ENCODE results near the gene OTUD6A.

The OTUD6A gene, protein sequence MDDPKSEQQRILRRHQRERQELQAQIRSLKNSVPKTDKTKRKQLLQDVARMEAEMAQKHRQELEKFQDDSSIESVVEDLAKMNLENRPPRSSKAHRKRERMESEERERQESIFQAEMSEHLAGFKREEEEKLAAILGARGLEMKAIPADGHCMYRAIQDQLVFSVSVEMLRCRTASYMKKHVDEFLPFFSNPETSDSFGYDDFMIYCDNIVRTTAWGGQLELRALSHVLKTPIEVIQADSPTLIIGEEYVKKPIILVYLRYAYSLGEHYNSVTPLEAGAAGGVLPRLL

DNA sequence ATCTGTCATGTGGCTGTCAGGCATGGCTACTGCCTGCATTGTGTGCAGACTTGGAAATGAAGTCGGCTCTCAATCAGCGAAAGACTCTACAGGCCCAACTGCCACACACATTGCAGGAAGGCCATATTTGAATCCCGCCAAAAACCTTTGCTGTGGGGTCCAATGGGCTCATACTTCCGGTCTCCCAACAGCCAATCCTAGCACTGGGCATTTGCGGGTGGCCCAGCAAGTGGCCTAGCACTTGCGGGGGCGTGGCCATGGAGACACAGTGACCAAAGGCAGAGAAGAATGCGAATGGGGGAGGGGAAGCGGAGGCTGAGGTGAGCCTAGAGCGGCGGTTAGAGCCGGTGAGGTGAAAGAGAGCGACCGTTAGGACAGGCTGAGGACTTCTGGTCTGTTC, at the start of gene OTUD6A:
Gene OTUD6A (plus strand): TSS at position 382 of the 400 bp plus-strand sequence. CDS start 68 bp downstream, outside the sequence.
- DNase-seq (ENCODE audit: low read depth): no peak

DNA sequence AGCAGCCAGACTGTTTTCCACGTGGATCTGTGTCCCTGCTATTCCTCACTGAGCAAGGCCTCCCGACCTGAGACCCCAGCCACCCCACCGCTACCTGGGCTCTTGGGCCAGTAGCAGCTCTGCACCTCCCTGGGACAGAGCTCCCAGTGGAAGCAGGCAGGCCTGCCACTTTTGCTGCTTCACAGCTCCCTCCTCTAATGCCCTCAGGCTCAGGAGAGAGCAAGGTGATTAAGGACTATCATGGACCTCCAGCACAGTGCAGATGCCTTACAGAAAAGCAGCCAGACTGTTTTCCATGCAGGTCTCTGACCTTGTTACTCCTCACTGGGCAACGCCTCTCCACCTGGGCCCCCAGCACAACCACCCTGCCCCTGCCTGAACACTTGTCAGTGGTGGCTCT, 49.5 kb upstream of the OTUD6A start:
- DNase-seq (ENCODE audit: low read depth): no peak

- no peak for DNase-seq (ENCODE audit: low read depth)
Measured at GRCh38 chrX:70013466-70014381, 48.5 kb upstream of the OTUD6A start.

DNA sequence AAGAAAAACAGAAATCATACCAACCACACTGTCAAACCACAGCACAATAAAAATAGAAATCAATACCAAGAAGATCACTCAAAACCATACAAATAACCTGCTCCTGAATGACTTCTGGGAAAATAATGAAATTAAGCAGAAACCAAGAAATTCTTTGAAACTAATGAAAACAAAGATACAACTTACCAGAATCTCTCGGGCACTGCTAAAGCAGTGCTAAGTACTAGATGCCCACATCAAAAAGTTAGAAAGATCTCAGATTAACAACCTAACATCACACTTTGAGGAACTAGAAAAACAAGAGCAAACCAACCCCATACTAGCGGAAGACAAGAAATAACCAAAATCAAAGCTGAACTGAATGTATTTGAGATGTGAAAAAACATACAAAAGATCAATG, 45.7 kb upstream of the OTUD6A start:
- no peak for DNase-seq (ENCODE audit: low read depth)

GRCh38 chrX:70022616-70023015, 39.6 kb upstream of the OTUD6A start:
- DNase-seq (ENCODE audit: low read depth): no peak

DNA sequence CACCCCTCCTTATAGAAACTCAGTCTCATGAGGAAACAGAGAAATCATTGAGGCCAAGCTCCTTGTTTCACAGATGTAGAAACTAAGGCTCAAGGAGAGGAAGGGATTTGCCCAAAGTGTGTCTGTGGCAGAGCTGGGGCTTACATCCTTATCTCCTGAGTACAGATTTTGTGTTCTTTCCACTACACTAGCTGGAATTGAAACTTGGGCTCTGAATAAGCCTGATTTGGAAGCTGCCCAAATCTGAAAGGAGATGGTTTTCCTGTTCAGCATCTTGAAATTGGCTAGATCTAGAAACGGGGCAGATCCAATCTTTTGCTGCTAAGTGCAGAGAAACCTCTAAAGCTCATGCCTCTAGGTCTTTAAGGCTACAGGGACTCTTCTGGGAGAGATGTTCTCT, 36.8 kb upstream of the OTUD6A start:
- no peak for DNase-seq (ENCODE audit: low read depth)

DNA sequence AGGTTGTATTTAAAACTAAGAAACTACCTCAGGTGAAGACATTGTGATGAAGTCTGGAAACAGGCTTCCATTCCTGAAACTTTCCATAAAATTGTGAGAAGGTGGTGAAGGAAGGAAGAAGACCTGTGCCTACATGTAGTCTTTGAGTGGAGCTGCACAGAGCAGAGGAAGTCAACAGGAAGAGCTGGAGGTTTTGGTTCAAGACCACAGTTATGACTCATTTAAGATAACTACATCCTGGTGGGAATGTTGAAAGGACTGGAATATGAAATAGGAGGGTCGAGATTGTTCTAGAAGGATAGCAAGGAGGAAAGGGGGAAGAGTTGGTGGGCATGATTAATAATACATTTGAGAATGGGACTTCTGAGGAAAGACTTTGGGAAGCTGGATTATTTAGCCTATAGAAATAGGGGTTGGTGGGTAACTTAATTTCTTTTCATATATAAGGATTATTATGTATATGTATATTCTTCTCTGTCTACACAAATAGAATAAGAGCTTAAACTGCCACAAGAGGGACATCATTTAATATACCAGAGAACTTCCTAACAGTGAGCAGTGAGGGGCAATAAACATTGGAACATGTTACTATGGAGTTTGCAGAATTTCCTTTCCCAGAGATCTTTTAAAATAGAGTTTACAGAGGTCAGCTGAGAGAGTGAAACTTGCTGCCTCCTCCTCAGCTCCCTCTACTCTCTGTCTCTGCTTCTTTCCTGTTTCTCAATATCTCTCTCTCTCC, 36.0 kb upstream of the OTUD6A start:
- DNase-seq (ENCODE audit: low read depth): no peak

DNA sequence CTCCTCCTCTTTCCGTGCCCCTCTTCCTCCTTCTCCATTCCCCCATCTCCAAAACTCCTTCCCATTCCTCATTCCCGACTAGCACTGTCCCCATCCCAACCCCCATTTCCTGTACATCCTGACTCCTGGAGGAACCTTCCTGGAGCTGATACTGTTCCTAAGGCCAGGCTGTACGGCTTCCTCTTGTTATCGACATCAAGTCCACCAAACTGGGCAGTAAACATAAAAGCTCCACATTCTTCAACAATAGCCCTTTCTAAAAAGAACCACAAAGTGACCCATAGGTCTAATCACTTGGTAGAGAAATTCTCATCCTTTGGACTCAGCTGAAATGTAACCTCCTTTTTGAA, 35.4 kb upstream of the OTUD6A start:
- DNase-seq (ENCODE audit: low read depth): no peak

DNA sequence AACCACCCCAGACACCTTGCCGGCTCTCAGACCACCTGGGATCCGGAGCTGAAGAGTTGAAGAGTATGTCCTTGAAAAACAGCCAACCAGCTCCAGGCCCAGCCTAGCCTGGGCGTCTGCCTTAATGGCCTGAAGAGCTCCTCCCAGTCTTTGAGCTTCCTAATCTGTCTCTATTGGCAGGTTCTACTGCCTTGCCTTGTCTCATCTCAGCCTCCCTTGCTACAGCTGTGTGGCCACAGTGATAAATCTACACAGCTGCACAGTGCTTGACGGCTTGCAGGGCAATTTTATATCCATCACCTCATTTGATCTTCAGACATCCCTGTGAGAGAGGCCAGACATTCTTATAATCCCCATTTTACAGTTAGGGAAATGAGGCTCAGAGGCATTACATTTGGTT, 32.4 kb upstream of the OTUD6A start:
- DNase-seq (ENCODE audit: low read depth): no peak

- peak; percentile 27 for DNase-seq (ENCODE audit: low read depth)
Measured at GRCh38 chrX:70030301-70030767, 31.9 kb upstream of the OTUD6A start.

DNA sequence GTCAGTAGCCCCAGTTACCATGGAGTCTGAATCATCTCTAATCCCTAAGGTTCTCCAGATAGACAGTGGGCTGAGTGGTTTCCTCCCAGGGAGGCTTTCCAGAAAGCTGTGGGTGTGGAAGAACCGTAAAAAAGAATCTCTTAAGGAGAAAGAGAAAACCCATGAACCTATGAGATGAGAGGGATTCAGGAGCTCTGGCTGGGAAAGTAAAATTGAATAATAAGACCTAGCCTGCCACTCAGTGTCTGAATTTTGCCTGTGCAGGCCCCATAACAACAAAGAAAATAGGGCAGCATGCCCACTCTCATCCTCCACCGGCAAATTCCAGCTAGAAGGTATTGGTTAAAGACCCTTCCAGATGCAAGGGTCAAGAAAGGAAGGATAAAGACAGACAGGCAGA, 29.5 kb upstream of the OTUD6A start:
- DNase-seq (ENCODE audit: low read depth): no peak

DNA sequence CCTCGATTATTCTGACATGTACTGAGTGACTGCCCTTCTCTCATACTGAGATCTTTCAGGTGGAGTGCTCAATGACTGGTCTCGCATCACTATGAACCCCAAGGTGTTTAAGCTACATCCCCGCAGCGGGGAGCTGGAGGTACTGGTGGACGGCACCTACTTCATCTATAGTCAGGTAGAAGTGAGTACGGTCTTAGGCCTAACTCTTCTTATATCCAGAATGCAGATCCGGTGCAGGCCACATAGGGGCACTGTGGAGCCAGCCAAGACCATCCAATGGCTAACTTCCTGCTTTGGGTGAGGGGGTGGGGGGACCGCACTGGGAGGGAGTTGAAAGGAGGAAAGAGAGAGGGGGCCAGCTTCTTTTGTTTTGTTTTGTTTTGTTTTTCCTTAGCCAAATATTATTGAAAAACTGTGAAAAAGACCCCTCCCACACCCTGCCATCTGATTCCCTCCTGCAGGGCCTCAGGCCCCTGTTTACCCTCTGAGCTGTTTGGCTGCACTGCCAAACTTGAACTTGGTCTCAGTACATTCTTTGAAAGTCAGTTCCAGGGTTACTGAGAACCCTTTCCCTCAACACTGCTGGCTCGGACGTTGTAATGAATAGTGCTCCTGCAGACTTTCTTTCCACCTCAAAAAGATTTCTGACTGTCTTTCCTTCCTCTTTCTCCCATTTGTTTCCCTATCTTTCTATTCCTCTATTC, 28.8 kb upstream of the OTUD6A start:
- DNase-seq (ENCODE audit: low read depth): no peak

GRCh38 chrX:70034646-70035045, 27.6 kb upstream of the OTUD6A start:
- no peak for DNase-seq (ENCODE audit: low read depth)

GRCh38 chrX:70038515-70038914, 23.7 kb upstream of the OTUD6A start:
- no peak for DNase-seq (ENCODE audit: low read depth)

DNA sequence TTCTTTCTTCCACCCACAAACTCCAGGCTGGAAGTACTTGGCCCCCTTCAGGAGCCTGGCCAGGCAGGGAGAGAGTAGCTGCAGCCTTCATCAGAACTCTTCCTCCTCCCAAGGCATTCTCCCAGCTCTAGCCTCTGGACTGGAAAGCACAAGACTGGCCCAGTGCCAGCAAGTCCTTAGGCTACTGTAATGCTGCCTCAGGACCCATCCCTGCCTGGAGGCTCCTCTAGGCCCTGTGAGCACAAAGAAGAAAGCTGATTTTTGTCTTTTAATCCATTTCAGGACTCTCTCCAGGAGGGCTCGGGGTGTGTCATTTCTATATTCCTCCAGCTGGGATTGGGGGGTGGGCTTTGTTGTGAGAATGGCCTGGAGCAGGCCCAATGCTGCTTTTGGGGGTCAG, 23.3 kb upstream of the OTUD6A start:
- DNase-seq (ENCODE audit: low read depth): no peak

DNA sequence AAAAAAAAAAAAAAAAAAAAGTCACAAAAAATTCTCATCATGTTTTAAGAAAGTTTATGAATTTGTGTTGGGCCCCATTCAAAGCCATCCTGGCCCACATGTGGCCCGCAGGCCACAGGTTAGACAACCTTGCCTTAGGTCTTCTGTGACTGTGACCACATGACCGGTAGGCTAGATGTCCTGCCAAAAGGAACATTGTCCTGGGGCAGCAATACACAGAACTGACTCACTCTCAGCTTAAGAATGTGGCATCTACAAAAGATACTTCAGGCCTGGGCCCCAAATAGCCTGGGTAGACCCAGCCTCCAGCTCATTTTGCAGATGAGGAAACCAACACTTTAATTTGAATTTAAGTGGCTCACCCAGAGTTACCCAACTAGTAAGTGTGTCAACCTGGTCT, 22.5 kb upstream of the OTUD6A start:
- DNase-seq (ENCODE audit: low read depth): no peak

DNA sequence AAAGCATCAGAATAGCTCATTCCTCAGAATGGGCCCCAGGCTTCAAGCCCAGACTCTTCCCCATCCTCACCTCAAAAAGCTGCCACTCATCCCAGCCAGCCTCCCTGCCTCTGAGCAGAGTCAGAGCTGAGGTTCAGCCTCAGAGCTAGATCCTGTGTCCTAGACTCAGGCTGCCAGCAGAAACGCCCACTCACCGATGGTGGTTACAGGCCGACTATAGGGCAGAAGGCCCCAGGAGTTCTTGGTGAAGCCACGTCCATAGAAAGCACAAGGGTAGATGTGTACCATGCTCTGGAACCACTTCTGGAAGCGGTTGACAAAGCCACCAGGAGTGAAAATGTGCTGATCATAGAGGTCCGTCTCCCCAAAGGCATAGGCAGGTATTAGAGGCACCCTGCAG, 20.3 kb upstream of the OTUD6A start:
- DNase-seq (ENCODE audit: low read depth): no peak

DNA sequence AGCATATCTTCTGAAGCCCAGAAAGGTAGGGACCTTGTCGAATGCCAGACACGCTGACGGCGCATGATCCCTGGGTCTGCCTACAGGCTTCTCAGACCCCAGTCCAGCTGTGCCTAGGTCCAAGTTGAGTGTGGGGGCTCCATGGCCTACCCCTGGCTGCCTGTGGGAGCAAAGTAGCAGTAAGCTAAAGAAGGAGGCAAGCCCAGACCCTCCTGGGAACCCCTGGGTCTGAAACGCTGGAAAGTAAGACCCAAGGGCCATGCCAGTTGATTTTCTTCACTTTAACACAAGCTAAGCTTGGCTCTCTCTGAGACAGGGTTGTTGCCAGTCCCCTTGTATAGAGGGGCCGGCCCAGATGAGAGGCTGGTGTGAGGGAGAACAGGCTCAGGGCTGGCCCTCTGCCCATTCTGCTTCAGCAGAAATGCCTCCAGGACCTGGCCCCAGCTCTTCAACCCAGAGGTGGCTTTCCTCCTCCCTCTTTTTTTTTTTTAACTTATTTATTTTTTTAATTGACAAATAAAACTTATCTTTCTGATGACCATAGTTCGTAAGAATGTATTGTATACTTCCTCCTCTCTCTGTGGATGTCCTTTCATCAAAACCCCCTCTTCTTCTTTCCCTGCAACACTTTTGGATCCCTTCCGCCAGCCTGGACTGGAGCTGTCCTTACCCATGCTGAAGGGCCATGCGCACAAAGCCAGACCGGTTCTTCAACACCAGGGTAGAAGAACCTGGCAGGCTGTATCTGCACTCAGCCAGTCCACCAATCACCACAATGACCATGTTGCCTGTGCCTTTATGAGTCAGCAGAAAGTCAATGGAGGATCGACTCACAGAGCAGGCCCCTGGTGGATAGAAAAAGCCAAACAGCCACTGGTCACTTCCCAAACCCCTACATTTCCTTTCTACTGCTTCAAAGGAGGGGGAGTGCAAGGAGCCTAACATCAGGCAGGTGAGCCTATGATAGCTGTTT, 19.6 kb upstream of the OTUD6A start:
- no peak for DNase-seq (ENCODE audit: low read depth)

DNA sequence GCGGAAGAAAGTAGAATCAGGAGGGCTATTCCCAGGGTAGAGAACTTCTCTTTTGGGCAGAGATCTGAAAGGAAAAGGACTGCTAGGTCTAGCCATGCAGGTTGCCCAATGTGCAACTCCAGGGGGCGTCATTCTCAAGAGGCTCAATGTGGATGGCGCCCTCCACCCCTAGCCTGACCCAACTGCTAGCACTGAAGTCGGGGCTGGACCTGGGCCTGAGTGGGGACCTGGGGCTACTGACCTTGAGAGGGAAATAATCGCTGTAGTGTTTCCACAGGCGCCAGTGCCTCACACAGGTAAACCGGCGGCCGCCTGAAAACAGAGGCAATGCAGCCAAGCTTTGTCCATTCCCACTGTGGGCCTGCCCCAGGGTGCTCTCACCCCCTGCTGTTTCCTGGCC, 18.6 kb upstream of the OTUD6A start:
- no peak for DNase-seq (ENCODE audit: low read depth)

- no peak for DNase-seq (ENCODE audit: low read depth)
Measured at GRCh38 chrX:70044541-70045245, 17.6 kb upstream of the OTUD6A start.

Measured in HS-27A (cell line).